Psoas muscle (tissue), 8 donors: ENCODE data around the gene PI4KA. TPM values are rescaled to one million over a fixed set of nuclear protein-coding genes. Genes with fewer than 3 reads are reported as not detected.

ENCODE experiments used
- ATAC-seq, 4 donors: fragments of 200-7000 bp; cut with Tn5 transposase; one replicate each; pipeline ENCODE4 v1.9.1; 2020; ENCODE audit warnings: moderate library complexity in 3 of 4, mild to moderate bottlenecking in 2 of 4
- DNase-seq, 2 donors: peaks; one replicate each; pipeline ENCODE4 v3.0.0-alpha.2; 2020
- H3K27ac ChIP-seq: fragments of 200-600 bp; one replicate; pipeline ENCODE4 v1.8.0; 2022
- H3K27me3 ChIP-seq, 3 donors: fragments of 200-600 bp in 1 of 3; one replicate each; pipeline versions ENCODE4 v1.6.1 to v1.8.0; 2013 to 2022; ENCODE audit warnings: low read length in 2 of 3, mild to moderate bottlenecking in 2 of 3, moderate library complexity in 1 of 3; ENCODE audit not compliant: insufficient read depth in 3 of 3
- H3K36me3 ChIP-seq, 2 donors: fragments of 200-600 bp in 1 of 2; one replicate each; pipeline versions ENCODE4 v1.6.1 to v1.8.0; 2013 to 2022; ENCODE audit warnings: low read depth in 1 of 2, mild to moderate bottlenecking in 1 of 2, moderate library complexity in 1 of 2; ENCODE audit not compliant: insufficient read depth in 1 of 2
- H3K4me1 ChIP-seq: fragments of 200-600 bp; one replicate; pipeline ENCODE4 v1.8.0; 2022
- H3K4me3 ChIP-seq: fragments of 200-600 bp; one replicate; pipeline ENCODE4 v1.8.0; 2022; ENCODE audit warnings: mild to moderate bottlenecking
- H3K9me3 ChIP-seq: fragments of 200-600 bp; one replicate; pipeline ENCODE4 v1.8.0; 2022
- CTCF ChIP-seq: fragments of 200-600 bp; IDR thresholded peaks from one replicate; pipeline ENCODE4 v1.8.0; 2022; ENCODE audit warnings: antibody characterized with exemption
- WGBS, 3 donors: extraction: QIAGEN DNeasy Blood & Tissue Kit; methylation state at CpG; one replicate each; pipeline versions ENCODE4 v1.1.6 to v1.1.7; 2013; 5-methylcytosine and 5-hydroxymethylcytosine counted together
- intact Hi-C, 2 donors: fragments of 100-400 bp; cut with DNase I; formaldehyde crosslinking; loops; one replicate each; pipeline versions ENCODE4 v1.11.0 to v1.14.2; 2022
- polyA plus RNA-seq, 3 donors: library from polyadenylated mRNA; stranded (reverse); fragments of 200-250 nt; gene quantifications; one replicate each; pipeline ENCODE4 v1.2.3, GENCODE V29; 2013
- total RNA-seq, 4 donors: library from RNA; stranded (reverse); fragmentation: NEBNext Ultra II Directional in 2 of 4; extraction: Animal tissue kit (Norgen Biotek cat#: 25700) in 2 of 4; gene quantifications; one replicate each; pipeline versions ENCODE4 v1.2.1 to v1.2.4, GENCODE V29; 2021 to 2023
- donor health status: healthy with polysubstance abuse.
- donor health status: DM: no; HTN: no; CAD: no; lungs with moderate emphysema.
- donor health status: Bipolar disorder and iron deficiency.
- donor health status: healthy.
- donor health status: DM: yes; HTN: yes; CAD: no.
- donor health status: DM: no; HTN: no; CAD: no.
- donor health status: DM: no; HTN: no; CAD: no.
- donor health status: DM: yes; HTN: yes; CAD: no.

Gene PI4KA
- total and polyA plus RNA-seq, 7 donors = 22.7 to 52.6 (median 41.0) TPM

GRCh38 chr22:20794650-20795413, 63.8 kb downstream of the PI4KA start:
- Histone ChIP-seq H3K4me1 (no peaks in the 10 kb centered on the region), H3K27ac (no peak overlapping the region), H3K27me3 (no peaks in the 10 kb centered on the region), H3K9me3 (no peaks in the 10 kb centered on the region), H3K4me3 (no peak overlapping the region), H3K36me3 (peaks cover 11 to 93% of the 10 kb centered on the region in 2 donors)
- intact Hi-C loops = no loop called here
- no peak for TF ChIP-seq CTCF
- WGBS, 3 donors = 88 to 90% (median 88%) methylated on average over 7 of the region's 7 CpGs
- ATAC-seq = no peak
- no peak for DNase-seq

- intact Hi-C loops = no loop called here
- no peak overlapping the region for H3K27ac ChIP-seq
- 76 to 87% (median 78%) methylated on average over 13 of the region's 13 CpGs for WGBS, 3 donors
- ATAC-seq (no peak), DNase-seq (no peak)
- no peak for TF ChIP-seq CTCF
- peaks cover 11 to 93% of the 10 kb centered on the region in 2 donors for H3K36me3 ChIP-seq
- no peak overlapping the region for H3K4me3 ChIP-seq
- H3K27me3 ChIP-seq = no peaks in the 10 kb centered on the region
- H3K9me3 ChIP-seq = no peaks in the 10 kb centered on the region
- no peaks in the 10 kb centered on the region for H3K4me1 ChIP-seq
These were observed 64.6 kb downstream of the PI4KA start for GRCh38 chr22:20793748-20794649.

GRCh38 chr22:20792966-20793728, 65.5 kb downstream of the PI4KA start:
- WGBS, 3 donors = 84 to 92% (median 89%) methylated on average over 3 of the region's 3 CpGs
- no peaks in the 10 kb centered on the region for H3K9me3 ChIP-seq
- no peaks in the 10 kb centered on the region for H3K4me1 ChIP-seq
- DNase-seq = no peak
- no peak for ATAC-seq
- intact Hi-C loops = no loop called here
- no peak for TF ChIP-seq CTCF
- H3K4me3 ChIP-seq = no peak overlapping the region
- H3K27me3 ChIP-seq = no peaks in the 10 kb centered on the region
- H3K27ac ChIP-seq = no peak overlapping the region
- peaks cover 11 to 93% of the 10 kb centered on the region in 2 donors for H3K36me3 ChIP-seq

GRCh38 chr22:20792221-20792965, 66.2 kb downstream of the PI4KA start:
- H3K4me3 ChIP-seq = no peak overlapping the region
- 93 to 94% (median 93%) methylated on average over 12 of the region's 12 CpGs for WGBS, 3 donors
- TF ChIP-seq CTCF = no peak
- H3K27ac ChIP-seq = no peak overlapping the region
- H3K36me3 ChIP-seq = peaks cover 11 to 93% of the 10 kb centered on the region in 2 donors
- no peaks in the 10 kb centered on the region for H3K4me1 ChIP-seq
- H3K27me3 ChIP-seq = no peaks in the 10 kb centered on the region
- H3K9me3 ChIP-seq = no peaks in the 10 kb centered on the region
- intact Hi-C loops = no loop called here
- ATAC-seq (no peak), DNase-seq (no peak)
